ENCODE measurements around the gene TMEM121B. TPM values are rescaled to one million over a fixed set of nuclear protein-coding genes. Genes with fewer than 3 reads are reported as not detected.

Gene TMEM121B
- total RNA-seq, 6 experiments from 2014 or later, result 0.05 to 0.33 (median 0.19) TPM

GRCh38 chr22:17161991-17162390 is 40.8 kb upstream of the TMEM121B start:
- ATAC-seq (no peak), DNase-seq (no peak)
- TF ChIP-seq, protein P1, sequence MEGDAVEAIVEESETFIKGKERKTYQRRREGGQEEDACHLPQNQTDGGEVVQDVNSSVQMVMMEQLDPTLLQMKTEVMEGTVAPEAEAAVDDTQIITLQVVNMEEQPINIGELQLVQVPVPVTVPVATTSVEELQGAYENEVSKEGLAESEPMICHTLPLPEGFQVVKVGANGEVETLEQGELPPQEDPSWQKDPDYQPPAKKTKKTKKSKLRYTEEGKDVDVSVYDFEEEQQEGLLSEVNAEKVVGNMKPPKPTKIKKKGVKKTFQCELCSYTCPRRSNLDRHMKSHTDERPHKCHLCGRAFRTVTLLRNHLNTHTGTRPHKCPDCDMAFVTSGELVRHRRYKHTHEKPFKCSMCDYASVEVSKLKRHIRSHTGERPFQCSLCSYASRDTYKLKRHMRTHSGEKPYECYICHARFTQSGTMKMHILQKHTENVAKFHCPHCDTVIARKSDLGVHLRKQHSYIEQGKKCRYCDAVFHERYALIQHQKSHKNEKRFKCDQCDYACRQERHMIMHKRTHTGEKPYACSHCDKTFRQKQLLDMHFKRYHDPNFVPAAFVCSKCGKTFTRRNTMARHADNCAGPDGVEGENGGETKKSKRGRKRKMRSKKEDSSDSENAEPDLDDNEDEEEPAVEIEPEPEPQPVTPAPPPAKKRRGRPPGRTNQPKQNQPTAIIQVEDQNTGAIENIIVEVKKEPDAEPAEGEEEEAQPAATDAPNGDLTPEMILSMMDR (IDR thresholded peaks at IDR 0.05), result no peak
- no peak for TF ChIP-seq POLR2A (IDR thresholded peaks at IDR 0.05)
- no peaks in the 10 kb centered on the region for H3K27me3 ChIP-seq
- no peaks in the 10 kb centered on the region for H3K9me3 ChIP-seq
- H3K4me3 ChIP-seq, result no peak overlapping the region
- H3K36me3 ChIP-seq, result no peaks in the 10 kb centered on the region
- H3K4me1 ChIP-seq, result peaks cover 0 to 35% (median 9%) of the 10 kb centered on the region in 4 donors
- 89% methylated on average over 3 of the region's 3 CpGs for WGBS (ENCODE audit: insufficient coverage, low coverage, low lambda C conversion rate, missing lambda C conversion rate)
- no peak overlapping the region for H3K27ac ChIP-seq
- intact Hi-C loops (cut with DNase I), result loop anchor here in 1 of 2 donors (10.0 kb wide), 1 partner anchor 77 kb away; the partner anchor contains the start of gene IL17RA

DNA sequence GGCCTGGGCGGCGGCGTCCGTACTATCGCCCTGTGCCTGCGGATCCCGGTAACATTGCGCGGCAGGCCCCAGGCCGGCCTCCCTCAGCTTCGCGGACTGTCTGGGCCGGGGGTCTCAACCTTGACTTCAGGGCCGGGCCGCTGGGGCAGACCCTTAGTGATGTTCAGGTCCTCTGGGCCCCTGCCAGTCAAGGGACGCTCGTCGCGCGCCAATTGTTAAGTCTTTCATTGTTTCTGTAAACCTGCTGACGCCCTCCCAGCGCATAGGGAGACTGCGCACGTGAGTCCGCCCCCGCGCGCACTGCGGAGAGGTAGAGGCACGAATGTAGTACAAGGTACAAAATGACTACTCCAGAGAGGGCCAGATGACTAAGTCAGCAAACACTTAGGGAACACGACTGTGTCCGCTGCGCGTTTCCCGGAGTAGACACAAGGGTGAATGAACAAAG is 38.4 kb upstream of the TMEM121B start:
- H3K4me1 ChIP-seq, result peaks cover 0 to 35% (median 9%) of the 10 kb centered on the region in 4 donors
- peak overlapping the region; percentile 88 to 95 (median 92) for H3K27ac ChIP-seq
- TF ChIP-seq POLR2A (IDR thresholded peaks at IDR 0.05), result no peak
- TF ChIP-seq, protein P1 (IDR thresholded peaks at IDR 0.05), result no peak
- WGBS (ENCODE audit: insufficient coverage, low coverage, low lambda C conversion rate, missing lambda C conversion rate), result 7% methylated on average over 19 of the region's 35 CpGs
- H3K27me3 ChIP-seq, result no peaks in the 10 kb centered on the region
- H3K9me3 ChIP-seq, result no peaks in the 10 kb centered on the region
- DNase-seq (peak; percentile 71 to 88 (median 74)), ATAC-seq (peak; percentile 37 to 77 (median 60))
- intact Hi-C loops (cut with DNase I), result no loop called here
- peak overlapping the region; percentile 70 to 95 (median 84) for H3K4me3 ChIP-seq
- H3K36me3 ChIP-seq, result no peaks in the 10 kb centered on the region

DNA sequence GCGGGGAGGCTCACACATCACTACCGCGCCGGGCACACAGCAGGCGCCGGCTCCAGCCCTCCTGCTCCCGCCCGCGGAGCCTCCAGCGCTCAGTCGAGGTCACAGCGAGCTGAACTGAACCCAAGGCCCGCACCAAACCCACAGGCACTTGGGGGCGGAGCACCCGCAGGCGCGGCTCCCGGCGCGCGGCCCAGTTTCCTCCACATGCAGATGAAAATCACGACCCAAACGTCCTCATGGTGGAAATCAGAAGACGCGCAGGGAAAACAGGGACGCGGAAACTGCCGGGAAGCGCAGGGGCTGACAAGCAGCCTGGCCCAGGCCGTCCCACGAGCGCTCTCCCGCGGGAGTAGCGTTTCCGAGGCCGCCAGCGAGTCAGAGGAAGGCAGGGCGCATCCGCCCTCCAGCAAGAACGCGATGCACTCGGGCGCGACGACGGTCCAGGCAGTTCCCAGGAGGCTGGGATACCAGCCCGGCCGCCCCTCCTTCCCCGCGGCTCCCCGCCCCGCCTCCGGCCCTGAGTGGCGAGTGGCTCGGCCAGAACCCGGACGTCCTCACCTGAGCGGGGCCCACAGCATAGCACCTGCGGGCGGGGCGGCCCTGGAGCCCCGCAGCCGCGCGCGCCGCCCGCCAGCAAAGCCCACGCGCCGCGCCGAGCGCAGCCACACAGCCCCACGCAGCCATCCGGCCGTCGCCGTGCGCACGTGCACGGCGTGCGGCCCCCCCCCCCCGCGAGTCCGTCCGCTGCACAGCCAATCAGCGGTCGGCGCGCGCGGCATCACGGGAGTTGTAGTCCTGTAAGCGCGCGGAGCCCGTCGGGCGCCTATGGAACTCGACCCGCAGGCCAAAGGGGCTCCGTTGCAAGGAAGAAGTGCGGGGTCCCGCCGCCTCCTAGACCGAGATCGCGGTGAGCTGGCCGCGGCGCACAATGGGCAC is 37.7 kb upstream of the TMEM121B start, which contains the start of gene HDHD5:
Gene HDHD5, minus strand, starts transcription at position 710 of the 936 bp plus-strand sequence. Its CDS starts 26 bp downstream, at position 684.
- Histone ChIP-seq H3K4me3 (peak within 1 kb of the TSS; percentile 70 to 95 (median 84)), H3K27ac (peak within 1 kb of the TSS; percentile 88 to 95 (median 92)), H3K9me3 (no peaks in the 10 kb centered on the region), H3K4me1 (peaks cover 0 to 35% (median 9%) of the 10 kb centered on the region in 4 donors), H3K27me3 (no peaks in the 10 kb centered on the region), H3K36me3 (no peaks in the 10 kb centered on the region)
- ATAC-seq (peak; percentile 80 to 89 (median 84)), DNase-seq (peak; percentile 93 to 94 (median 94))
- 0% methylated on average over 21 of the region's 114 CpGs for WGBS (ENCODE audit: insufficient coverage, low coverage, low lambda C conversion rate, missing lambda C conversion rate)
- TF ChIP-seq, protein P1 (IDR thresholded peaks at IDR 0.05), result no peak
- TF ChIP-seq POLR2A (IDR thresholded peaks at IDR 0.05), result peak; percentile 59
- intact Hi-C loops (cut with DNase I), result no loop called here

GRCh38 chr22:17158176-17158567 is 37.0 kb upstream of the TMEM121B start:
- DNase-seq (no peak), ATAC-seq (no peak)
- 30% methylated on average over 13 of the region's 17 CpGs for WGBS (ENCODE audit: insufficient coverage, low coverage, low lambda C conversion rate, missing lambda C conversion rate)
- intact Hi-C loops (cut with DNase I), result no loop called here
- Histone ChIP-seq H3K9me3 (no peaks in the 10 kb centered on the region), H3K27me3 (no peaks in the 10 kb centered on the region), H3K4me3 (peak overlapping the region; percentile 70 to 95 (median 84)), H3K36me3 (no peaks in the 10 kb centered on the region), H3K4me1 (peaks cover 0 to 34% (median 9%) of the 10 kb centered on the region in 4 donors), H3K27ac (peak overlapping the region; percentile 88 to 95 (median 92))
- TF ChIP-seq POLR2A (IDR thresholded peaks at IDR 0.05), result no peak
- TF ChIP-seq, protein P1 (IDR thresholded peaks at IDR 0.05), result no peak

All from right lobe of liver (tissue), 6 donors.